HCT116 (cell line): ENCODE results near the gene FSD2. TPM values are rescaled to one million over a fixed set of nuclear protein-coding genes. Genes with fewer than 3 reads are reported as not detected.

ENCODE experiments used
- ATAC-seq: fragments of 200-7000 bp; cut with Tn5 transposase; 2 replicates; pipeline ENCODE4 v1.9.1; 2020; ENCODE audit warnings: mild to moderate bottlenecking, moderate library complexity
- BruUV-seq: library from RNA; stranded (reverse); fragments of 400-500 nt; replicated peaks from 2 replicates; lab custom pipeline; 2021; lab: Mats Ljungman, UMichigan
- CTCF ChIA-PET: fragments of 300-600 bp; sonication (Branson Sonifier 250); formaldehyde crosslinking; loops from one replicate; lab custom pipeline; 2021; ENCODE audit warnings: antibody characterized with exemption; lab: Charles Lee
- POLR2A ChIA-PET: fragments of 300-600, 350-600 bp; sonication (Branson Sonifier 250); formaldehyde crosslinking; loops from one replicate; lab custom pipeline; 2021; ENCODE audit warnings: antibody characterized with exemption; lab: Charles Lee
- RAD21 ChIA-PET, 2 experiments: fragments of 300-600 bp; sonication (Branson Sonifier 250); formaldehyde crosslinking; loops; one replicate each; lab custom pipeline; 2023; ENCODE audit warnings: low total read pairs in 2 of 2; ENCODE audit not compliant: uncharacterized antibody in 2 of 2, unreplicated experiment in 2 of 2, low non-redundant PET in 1 of 2; lab: Charles Lee
- DNase-seq: peaks from one replicate; pipeline ENCODE4 v3.0.0-alpha.2; 2010; ENCODE audit warnings: low read depth, low spot score
- H2AFZ ChIP-seq: fragments of 200-600 bp; shearing (Covaris generic), sonication (generic); 2 replicates; pipeline ENCODE4 v1.6.1; 2017; ENCODE audit warnings: low read depth, mixed run types, mixed read lengths, antibody characterized with exemption, low read length; ENCODE audit not compliant: poor library complexity, severe bottlenecking
- H3K27ac ChIP-seq: 2 replicates; pipeline ENCODE4 v1.5.1; 2012; ENCODE audit warnings: low read depth, low read length
- H3K27me3 ChIP-seq: fragments of 200-600 bp; sonication (generic); 2 replicates; pipeline ENCODE4 v1.6.1; 2016; ENCODE audit warnings: mixed run types, low read length, mixed read lengths; ENCODE audit not compliant: insufficient read depth
- H3K36me3 ChIP-seq, 2 experiments: fragments of 200-500 bp in 1 of 2; fragments of 200-600 bp in 1 of 2; sonication (Bioruptor generic) in 1 of 2; sonication (generic) in 1 of 2; 2 replicates each; pipeline versions ENCODE4 v1.5.1 to v1.6.1; 2014 to 2016; ENCODE audit warnings: low read length in 2 of 2, inconsistent platforms in 1 of 2, mixed read lengths in 1 of 2, mixed run types in 1 of 2; ENCODE audit not compliant: insufficient read depth in 2 of 2, control insufficient read depth in 1 of 2
- H3K4me1 ChIP-seq, 2 experiments: fragments of 200-600 bp in 1 of 2; sonication (generic) in 1 of 2; 2 replicates each; pipeline versions ENCODE4 v1.5.1 to v1.6.1; 2012 to 2017; ENCODE audit warnings: low read length in 2 of 2, inconsistent platforms in 1 of 2, mild to moderate bottlenecking in 1 of 2, mixed read lengths in 1 of 2, mixed run types in 1 of 2, moderate library complexity in 1 of 2; ENCODE audit not compliant: insufficient read depth in 2 of 2, control insufficient read depth in 1 of 2
- H3K4me2 ChIP-seq: fragments of 200-600 bp; sonication (generic); 2 replicates; pipeline ENCODE4 v1.6.1; 2017; ENCODE audit warnings: mixed run types, low read length, mixed read lengths
- H3K4me3 ChIP-seq, 2 experiments: fragments of 200-600 bp in 1 of 2; sonication (generic) in 1 of 2; replicated peaks in 1 of 2; 2 replicates each; pipeline ENCODE4 v1.5.1; 2011 to 2016; ENCODE audit warnings: low read length in 2 of 2, control low read depth in 1 of 2, low read depth in 1 of 2, mild to moderate bottlenecking in 1 of 2, mixed read lengths in 1 of 2, mixed run types in 1 of 2
- H3K79me2 ChIP-seq: fragments of 200-600 bp; sonication (generic); 2 replicates; pipeline ENCODE4 v1.6.1; 2017; ENCODE audit warnings: mild to moderate bottlenecking, mixed run types, low read length, moderate library complexity, mixed read lengths; ENCODE audit not compliant: insufficient read depth
- H3K9ac ChIP-seq: fragments of 200-600 bp; sonication (generic); 2 replicates; pipeline ENCODE4 v1.6.1; 2016; ENCODE audit warnings: low read length, mixed read lengths
- H3K9me2 ChIP-seq: fragments of 200-600 bp; sonication (generic), shearing (Covaris generic); 2 replicates; pipeline ENCODE4 v1.6.1; 2017; ENCODE audit warnings: mixed run types, mild to moderate bottlenecking, moderate library complexity; ENCODE audit not compliant: insufficient read depth
- H3K9me3 ChIP-seq, 2 experiments: fragments of 200-500 bp in 1 of 2; fragments of 200-600 bp in 1 of 2; sonication (Bioruptor generic) in 1 of 2; sonication (generic) in 1 of 2; 2 replicates each; pipeline ENCODE4 v1.6.1; 2014 to 2017; ENCODE audit warnings: low read length in 2 of 2, mixed read lengths in 2 of 2, inconsistent platforms in 1 of 2, low read depth in 1 of 2, mild to moderate bottlenecking in 1 of 2, mixed run types in 1 of 2, moderate library complexity in 1 of 2; ENCODE audit not compliant: control insufficient read depth in 1 of 2, insufficient read depth in 1 of 2
- H4K20me1 ChIP-seq: fragments of 200-600 bp; sonication (generic), shearing (Covaris generic); 2 replicates; pipeline ENCODE4 v1.6.1; 2017; ENCODE audit warnings: mixed run types, mild to moderate bottlenecking, moderate library complexity; ENCODE audit not compliant: insufficient read depth
- CBX3 ChIP-seq: IDR thresholded peaks from 2 replicates; pipeline ENCODE4 v1.6.1; 2012; ENCODE audit warnings: low read depth
- EGR1 ChIP-seq: IDR thresholded peaks from 2 replicates; pipeline ENCODE4 v1.6.1; 2012; ENCODE audit warnings: low read depth
- ELF1 ChIP-seq: IDR thresholded peaks from 2 replicates; pipeline ENCODE4 v1.6.1; 2012; ENCODE audit warnings: low read depth, borderline replicate concordance
- EZH2 ChIP-seq: fragments of 200-600 bp; sonication (generic); IDR thresholded peaks from 2 replicates; pipeline ENCODE4 v1.6.1; 2017; ENCODE audit warnings: antibody characterized with exemption, mixed run types
- EZH2phosphoT487 ChIP-seq: fragments of 200-600 bp; IDR thresholded peaks from 2 replicates; pipeline ENCODE4 v1.6.1; 2018; ENCODE audit warnings: antibody characterized with exemption, borderline replicate concordance
- FOSL1 ChIP-seq: IDR thresholded peaks from 2 replicates; pipeline ENCODE4 v1.6.1; 2012; ENCODE audit warnings: low read depth
- POLR2AphosphoS5 ChIP-seq: IDR thresholded peaks from 2 replicates; pipeline ENCODE4 v1.6.1; 2011; ENCODE audit warnings: mild to moderate bottlenecking, low read depth, low read length, moderate library complexity
- RAD21 ChIP-seq: IDR thresholded peaks from 2 replicates; pipeline ENCODE4 v1.6.1; 2012; ENCODE audit warnings: low read depth, mild to moderate bottlenecking
- SIN3A ChIP-seq: IDR thresholded peaks from 2 replicates; pipeline ENCODE4 v1.6.1; 2012; ENCODE audit warnings: low read depth
- SP1 ChIP-seq: IDR thresholded peaks from 2 replicates; pipeline ENCODE4 v1.6.1; 2012; ENCODE audit warnings: low read depth
- SRF ChIP-seq: IDR thresholded peaks from 2 replicates; pipeline ENCODE4 v1.6.1; 2012; ENCODE audit warnings: low read depth
- TCF7L2 ChIP-seq: IDR thresholded peaks from 2 replicates; pipeline ENCODE4 v1.7.0; 2011; ENCODE audit warnings: borderline replicate concordance, inconsistent platforms; ENCODE audit not compliant: insufficient read depth, insufficient read length; ENCODE audit errors: extremely low read depth
- YY1 ChIP-seq: IDR thresholded peaks from 2 replicates; pipeline ENCODE4 v1.6.1; 2011; ENCODE audit warnings: low read length, low read depth, moderate library complexity, mild to moderate bottlenecking; ENCODE audit not compliant: insufficient replicate concordance; ENCODE audit errors: extremely low read depth
- ZFX ChIP-seq: fragments of 450-650 bp; IDR thresholded peaks from 2 replicates; pipeline ENCODE4 v1.6.1; 2017
- ZNF274 ChIP-seq: fragments of 200-500 bp; sonication (Bioruptor generic); IDR thresholded peaks from 2 replicates; pipeline ENCODE4 v1.6.1; 2014; ENCODE audit warnings: mild to moderate bottlenecking, low read depth, low read length, inconsistent platforms
- intact Hi-C: fragments of 100-400 bp; cut with micrococcal nuclease; formaldehyde crosslinking; loops from 2 replicates; pipeline ENCODE4 v1.10.0; 2022
- total RNA-seq: library from RNA; stranded (reverse); gene quantifications from one replicate; pipeline ENCODE4 v1.2.1, GENCODE V29; 2021; ENCODE audit not compliant: unreplicated experiment
- TF ChIP-seq, protein P1 (sequence below): IDR thresholded peaks from 2 replicates; pipeline ENCODE4 v1.6.1; 2011; ENCODE audit warnings: mild to moderate bottlenecking, low read length, moderate library complexity; ENCODE audit not compliant: insufficient replicate concordance; ENCODE audit errors: extremely low read depth
- TF ChIP-seq, protein P2 (sequence below), 3 experiments: fragments of 200-600 bp in 1 of 3; sonication (generic) in 1 of 3; IDR thresholded peaks in 2 of 3; conservative IDR thresholded peaks in 1 of 3; 2 replicates each; pipeline ENCODE4 v1.5.1; 2012 to 2017; ENCODE audit warnings: low read depth in 2 of 3, low read length in 2 of 3, antibody characterized with exemption in 1 of 3, borderline replicate concordance in 1 of 3, control low read depth in 1 of 3, mild to moderate bottlenecking in 1 of 3, mixed read lengths in 1 of 3, mixed run types in 1 of 3, moderate library complexity in 1 of 3; ENCODE audit not compliant: insufficient read depth in 1 of 3
- TF ChIP-seq, protein P3 (sequence below): IDR thresholded peaks from 2 replicates; pipeline ENCODE4 v1.6.1; 2012
- TF ChIP-seq, protein P4 (sequence below): IDR thresholded peaks from 2 replicates; pipeline ENCODE4 v1.6.1; 2012; ENCODE audit warnings: low read depth

Gene FSD2
- total RNA-seq, 1 experiment from 2014 or later = not detected

DNA sequence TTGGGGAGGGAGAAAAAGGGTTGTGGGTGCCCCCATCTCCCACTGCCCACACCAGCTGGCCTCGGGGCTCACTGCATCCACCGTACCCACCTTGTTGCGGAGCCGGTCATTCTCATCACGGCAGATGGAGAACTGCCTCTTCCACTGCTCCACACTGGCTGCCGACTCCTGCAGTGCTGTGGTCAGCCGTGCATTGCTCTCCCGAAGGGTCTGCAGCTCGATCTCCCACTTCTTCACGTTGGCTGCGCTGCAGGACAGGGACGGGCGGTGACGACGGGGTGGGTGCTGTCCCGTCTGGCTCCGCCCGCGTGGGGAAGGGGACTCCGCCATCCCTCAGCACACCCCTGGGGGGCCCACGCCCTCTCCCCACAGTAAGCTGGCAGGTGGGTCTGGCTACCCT is 48.7 kb upstream of the FSD2 start:
- Histone ChIP-seq H3K36me3 (no peaks in the 10 kb centered on the region), H4K20me1 (no peaks in the 10 kb centered on the region), H3K27me3 (no peaks in the 10 kb centered on the region), H3K79me2 (no peaks in the 10 kb centered on the region), H3K4me2 (no peak overlapping the region), H3K4me3 (no peak overlapping the region), H3K9ac (no peak overlapping the region), H3K4me1 (peaks cover 0 to 11% of the 10 kb centered on the region in 2 experiments; a peak in 2 of 4 replicates), H3K9me2 (no peaks in the 10 kb centered on the region), H3K9me3 (no peaks in the 10 kb centered on the region), H3K27ac (no peak overlapping the region), H2AFZ (no peak overlapping the region)
- ChIA-PET RAD21 (no interaction called here), POLR2A (no interaction called here), CTCF (no interaction called here)
- TF ChIP-seq, protein P1, sequence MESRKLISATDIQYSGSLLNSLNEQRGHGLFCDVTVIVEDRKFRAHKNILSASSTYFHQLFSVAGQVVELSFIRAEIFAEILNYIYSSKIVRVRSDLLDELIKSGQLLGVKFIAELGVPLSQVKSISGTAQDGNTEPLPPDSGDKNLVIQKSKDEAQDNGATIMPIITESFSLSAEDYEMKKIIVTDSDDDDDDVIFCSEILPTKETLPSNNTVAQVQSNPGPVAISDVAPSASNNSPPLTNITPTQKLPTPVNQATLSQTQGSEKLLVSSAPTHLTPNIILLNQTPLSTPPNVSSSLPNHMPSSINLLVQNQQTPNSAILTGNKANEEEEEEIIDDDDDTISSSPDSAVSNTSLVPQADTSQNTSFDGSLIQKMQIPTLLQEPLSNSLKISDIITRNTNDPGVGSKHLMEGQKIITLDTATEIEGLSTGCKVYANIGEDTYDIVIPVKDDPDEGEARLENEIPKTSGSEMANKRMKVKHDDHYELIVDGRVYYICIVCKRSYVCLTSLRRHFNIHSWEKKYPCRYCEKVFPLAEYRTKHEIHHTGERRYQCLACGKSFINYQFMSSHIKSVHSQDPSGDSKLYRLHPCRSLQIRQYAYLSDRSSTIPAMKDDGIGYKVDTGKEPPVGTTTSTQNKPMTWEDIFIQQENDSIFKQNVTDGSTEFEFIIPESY = no peak
- TF ChIP-seq, protein P2, sequence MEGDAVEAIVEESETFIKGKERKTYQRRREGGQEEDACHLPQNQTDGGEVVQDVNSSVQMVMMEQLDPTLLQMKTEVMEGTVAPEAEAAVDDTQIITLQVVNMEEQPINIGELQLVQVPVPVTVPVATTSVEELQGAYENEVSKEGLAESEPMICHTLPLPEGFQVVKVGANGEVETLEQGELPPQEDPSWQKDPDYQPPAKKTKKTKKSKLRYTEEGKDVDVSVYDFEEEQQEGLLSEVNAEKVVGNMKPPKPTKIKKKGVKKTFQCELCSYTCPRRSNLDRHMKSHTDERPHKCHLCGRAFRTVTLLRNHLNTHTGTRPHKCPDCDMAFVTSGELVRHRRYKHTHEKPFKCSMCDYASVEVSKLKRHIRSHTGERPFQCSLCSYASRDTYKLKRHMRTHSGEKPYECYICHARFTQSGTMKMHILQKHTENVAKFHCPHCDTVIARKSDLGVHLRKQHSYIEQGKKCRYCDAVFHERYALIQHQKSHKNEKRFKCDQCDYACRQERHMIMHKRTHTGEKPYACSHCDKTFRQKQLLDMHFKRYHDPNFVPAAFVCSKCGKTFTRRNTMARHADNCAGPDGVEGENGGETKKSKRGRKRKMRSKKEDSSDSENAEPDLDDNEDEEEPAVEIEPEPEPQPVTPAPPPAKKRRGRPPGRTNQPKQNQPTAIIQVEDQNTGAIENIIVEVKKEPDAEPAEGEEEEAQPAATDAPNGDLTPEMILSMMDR (IDR thresholded peaks at IDR 0.05 in 2 of 3, conservative IDR thresholded peaks at IDR 0.05 in 1 of 3; ENCODE audit: borderline replicate concordance in 1 of 3, insufficient read depth in 1 of 3, low read depth in 2 of 3, low read length in 2 of 3) = no peak
- TF ChIP-seq POLR2AphosphoS5 = no peak
- TF ChIP-seq ZFX = no peak
- no peak for TF ChIP-seq YY1
- no peak for TF ChIP-seq FOSL1
- no peak for TF ChIP-seq ZNF274
- TF ChIP-seq EGR1 = no peak
- no peak for TF ChIP-seq TCF7L2
- TF ChIP-seq CBX3 = no peak
- TF ChIP-seq, protein P3, sequence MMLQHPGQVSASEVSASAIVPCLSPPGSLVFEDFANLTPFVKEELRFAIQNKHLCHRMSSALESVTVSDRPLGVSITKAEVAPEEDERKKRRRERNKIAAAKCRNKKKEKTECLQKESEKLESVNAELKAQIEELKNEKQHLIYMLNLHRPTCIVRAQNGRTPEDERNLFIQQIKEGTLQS = no peak
- no peak for TF ChIP-seq SIN3A
- TF ChIP-seq EZH2phosphoT487 = no peak
- TF ChIP-seq RAD21 = no peak
- TF ChIP-seq, protein P4, sequence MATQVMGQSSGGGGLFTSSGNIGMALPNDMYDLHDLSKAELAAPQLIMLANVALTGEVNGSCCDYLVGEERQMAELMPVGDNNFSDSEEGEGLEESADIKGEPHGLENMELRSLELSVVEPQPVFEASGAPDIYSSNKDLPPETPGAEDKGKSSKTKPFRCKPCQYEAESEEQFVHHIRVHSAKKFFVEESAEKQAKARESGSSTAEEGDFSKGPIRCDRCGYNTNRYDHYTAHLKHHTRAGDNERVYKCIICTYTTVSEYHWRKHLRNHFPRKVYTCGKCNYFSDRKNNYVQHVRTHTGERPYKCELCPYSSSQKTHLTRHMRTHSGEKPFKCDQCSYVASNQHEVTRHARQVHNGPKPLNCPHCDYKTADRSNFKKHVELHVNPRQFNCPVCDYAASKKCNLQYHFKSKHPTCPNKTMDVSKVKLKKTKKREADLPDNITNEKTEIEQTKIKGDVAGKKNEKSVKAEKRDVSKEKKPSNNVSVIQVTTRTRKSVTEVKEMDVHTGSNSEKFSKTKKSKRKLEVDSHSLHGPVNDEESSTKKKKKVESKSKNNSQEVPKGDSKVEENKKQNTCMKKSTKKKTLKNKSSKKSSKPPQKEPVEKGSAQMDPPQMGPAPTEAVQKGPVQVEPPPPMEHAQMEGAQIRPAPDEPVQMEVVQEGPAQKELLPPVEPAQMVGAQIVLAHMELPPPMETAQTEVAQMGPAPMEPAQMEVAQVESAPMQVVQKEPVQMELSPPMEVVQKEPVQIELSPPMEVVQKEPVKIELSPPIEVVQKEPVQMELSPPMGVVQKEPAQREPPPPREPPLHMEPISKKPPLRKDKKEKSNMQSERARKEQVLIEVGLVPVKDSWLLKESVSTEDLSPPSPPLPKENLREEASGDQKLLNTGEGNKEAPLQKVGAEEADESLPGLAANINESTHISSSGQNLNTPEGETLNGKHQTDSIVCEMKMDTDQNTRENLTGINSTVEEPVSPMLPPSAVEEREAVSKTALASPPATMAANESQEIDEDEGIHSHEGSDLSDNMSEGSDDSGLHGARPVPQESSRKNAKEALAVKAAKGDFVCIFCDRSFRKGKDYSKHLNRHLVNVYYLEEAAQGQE = no peak
- no peak for TF ChIP-seq EZH2
- no peak for TF ChIP-seq SRF
- no peak for TF ChIP-seq SP1
- TF ChIP-seq ELF1 = no peak
- no TSS peak for BruUV-seq
- intact Hi-C loops = no loop called here
- no peak for ATAC-seq
- no peak for DNase-seq
